GM21447 (cell line): ENCODE results near the gene HELZ.

ENCODE experiments used
- ATAC-seq: cut with Tn5 transposase; IDR thresholded peaks from one replicate; pipeline ENCODE4 v1.9.1; 2021; ENCODE audit not compliant: unreplicated experiment

HELZ gene

GRCh38 chr17:67238991-67239390 lies 6.0 kb downstream of the HELZ start:
- no peak for ATAC-seq

- no peak for ATAC-seq
These were observed 12.6 kb downstream of the HELZ start for GRCh38 chr17:67232441-67232840.

GRCh38 chr17:67229109-67229955 lies 15.7 kb downstream of the HELZ start:
- ATAC-seq, result no peak

GRCh38 chr17:67227488-67227887 lies 17.5 kb downstream of the HELZ start:
- no peak for ATAC-seq

GRCh38 chr17:67225316-67225715 lies 19.7 kb downstream of the HELZ start:
- ATAC-seq, result no peak

GRCh38 chr17:67224736-67225135 lies 20.3 kb downstream of the HELZ start:
- no peak for ATAC-seq

- ATAC-seq, result no peak
These were observed 21.1 kb downstream of the HELZ start for GRCh38 chr17:67223924-67224323.

GRCh38 chr17:67221062-67221998 lies 23.7 kb downstream of the HELZ start:
- no peak for ATAC-seq

GRCh38 chr17:67218385-67218950 lies 26.5 kb downstream of the HELZ start:
- ATAC-seq, result no peak

- no peak for ATAC-seq
These were observed 27.6 kb downstream of the HELZ start for GRCh38 chr17:67217446-67217845.

- no peak for ATAC-seq
These were observed 28.2 kb downstream of the HELZ start for GRCh38 chr17:67216578-67217320.

- ATAC-seq, result no peak
These were observed 29.0 kb downstream of the HELZ start for GRCh38 chr17:67215991-67216421.

GRCh38 chr17:67212714-67213417 lies 32.1 kb downstream of the HELZ start:
- ATAC-seq, result no peak

GRCh38 chr17:67212231-67212630 lies 32.8 kb downstream of the HELZ start:
- ATAC-seq, result no peak

GRCh38 chr17:67211742-67212141 lies 33.3 kb downstream of the HELZ start:
- no peak for ATAC-seq

GRCh38 chr17:67210915-67211314 lies 34.1 kb downstream of the HELZ start:
- no peak for ATAC-seq

- ATAC-seq, result no peak
These were observed 36.8 kb downstream of the HELZ start for GRCh38 chr17:67208232-67208631.

- ATAC-seq, result no peak
These were observed 41.2 kb downstream of the HELZ start for GRCh38 chr17:67203818-67204217.

- no peak for ATAC-seq
These were observed 42.5 kb downstream of the HELZ start for GRCh38 chr17:67202503-67202902.

- ATAC-seq, result no peak
These were observed 44.2 kb downstream of the HELZ start for GRCh38 chr17:67200727-67201301.
